Epithelial cell of esophagus (primary cell): ENCODE results near the gene MTFP1.
A peak's percentile ranks its signal among the peaks of the same experiment; 100 is the strongest.

Experiments used
- DNase-seq: peaks from one replicate; pipeline ENCODE4 v3.0.0; 2010; ENCODE audit warnings: low read depth
- H3K4me3 ChIP-seq: 2 replicates; pipeline ENCODE4 v1.5.1; 2011; ENCODE audit warnings: mild to moderate bottlenecking, low read length, control low read depth
- TF ChIP-seq, protein P1 (sequence below): IDR thresholded peaks from 2 replicates; pipeline ENCODE4 v1.5.1; 2011; ENCODE audit warnings: low read depth, mild to moderate bottlenecking, low read length, control low read depth, inconsistent platforms; ENCODE audit not compliant: insufficient read depth; ENCODE audit errors: missing control alignments

Gene MTFP1

GRCh38 chr22:30435674-30436126 lies 10.1 kb downstream of the MTFP1 start:
- no peak overlapping the region for H3K4me3 ChIP-seq
- DNase-seq = no peak
- TF ChIP-seq, protein P1, sequence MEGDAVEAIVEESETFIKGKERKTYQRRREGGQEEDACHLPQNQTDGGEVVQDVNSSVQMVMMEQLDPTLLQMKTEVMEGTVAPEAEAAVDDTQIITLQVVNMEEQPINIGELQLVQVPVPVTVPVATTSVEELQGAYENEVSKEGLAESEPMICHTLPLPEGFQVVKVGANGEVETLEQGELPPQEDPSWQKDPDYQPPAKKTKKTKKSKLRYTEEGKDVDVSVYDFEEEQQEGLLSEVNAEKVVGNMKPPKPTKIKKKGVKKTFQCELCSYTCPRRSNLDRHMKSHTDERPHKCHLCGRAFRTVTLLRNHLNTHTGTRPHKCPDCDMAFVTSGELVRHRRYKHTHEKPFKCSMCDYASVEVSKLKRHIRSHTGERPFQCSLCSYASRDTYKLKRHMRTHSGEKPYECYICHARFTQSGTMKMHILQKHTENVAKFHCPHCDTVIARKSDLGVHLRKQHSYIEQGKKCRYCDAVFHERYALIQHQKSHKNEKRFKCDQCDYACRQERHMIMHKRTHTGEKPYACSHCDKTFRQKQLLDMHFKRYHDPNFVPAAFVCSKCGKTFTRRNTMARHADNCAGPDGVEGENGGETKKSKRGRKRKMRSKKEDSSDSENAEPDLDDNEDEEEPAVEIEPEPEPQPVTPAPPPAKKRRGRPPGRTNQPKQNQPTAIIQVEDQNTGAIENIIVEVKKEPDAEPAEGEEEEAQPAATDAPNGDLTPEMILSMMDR = no peak

GRCh38 chr22:30436196-30436595 lies 10.6 kb downstream of the MTFP1 start:
- no peak overlapping the region for H3K4me3 ChIP-seq
- TF ChIP-seq, protein P1 = no peak
- DNase-seq = peak; percentile 25

GRCh38 chr22:30438559-30438958 lies 13.0 kb downstream of the MTFP1 start:
- H3K4me3 ChIP-seq = no peak overlapping the region
- DNase-seq = peak; percentile 26
- TF ChIP-seq, protein P1 = no peak

- H3K4me3 ChIP-seq = no peak overlapping the region
- TF ChIP-seq, protein P1 = no peak
- peak; percentile 56 for DNase-seq
Observed at GRCh38 chr22:30439226-30439625, 13.7 kb downstream of the MTFP1 start.

DNA sequence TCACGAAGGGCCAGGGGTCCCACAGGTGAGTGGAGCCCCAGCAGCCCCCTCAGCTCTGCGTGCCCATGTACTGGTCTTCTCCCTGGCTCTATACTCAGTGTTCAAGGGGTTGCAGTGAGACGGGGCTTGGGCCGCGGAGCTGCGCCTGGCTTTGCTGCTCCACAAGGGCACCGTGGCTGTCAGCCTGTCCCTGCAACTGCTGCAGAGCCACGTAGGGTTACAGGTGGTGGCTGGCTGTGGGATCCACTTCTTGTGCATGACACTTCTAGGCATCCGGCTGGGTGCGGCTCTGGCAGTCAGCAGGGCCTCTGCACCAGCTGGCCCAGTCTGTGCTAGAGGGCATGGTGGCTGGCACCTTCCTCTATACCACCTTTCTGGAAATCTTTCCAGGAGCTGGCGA lies 14.3 kb downstream of the MTFP1 start:
- peak; percentile 18 for DNase-seq
- TF ChIP-seq, protein P1 = no peak
- H3K4me3 ChIP-seq = no peak overlapping the region

- no peak overlapping the region for H3K4me3 ChIP-seq
- TF ChIP-seq, protein P1 = no peak
- DNase-seq = no peak
Observed at GRCh38 chr22:30441088-30441487, 15.5 kb downstream of the MTFP1 start.

- peak; percentile 59 for DNase-seq
- TF ChIP-seq, protein P1 = peak; percentile 79
Observed at GRCh38 chr22:30444632-30445437, 19.3 kb downstream of the MTFP1 start.

More at GRCh38 chr22:30444632-30445437, 19.3 kb downstream of the MTFP1 start:
- no peak overlapping the region for H3K4me3 ChIP-seq
